ENCODE measurements around the gene MGAT4A. TPM values are rescaled to one million over a fixed set of nuclear protein-coding genes. Genes with fewer than 3 reads are reported as not detected.

MGAT4A gene
- total and polyA plus RNA-seq, 2 of the 13 experiments (the other 11 are each of a cell fraction or from before 2014, with no cell fraction given), result 47.2 to 90.9 TPM

DNA sequence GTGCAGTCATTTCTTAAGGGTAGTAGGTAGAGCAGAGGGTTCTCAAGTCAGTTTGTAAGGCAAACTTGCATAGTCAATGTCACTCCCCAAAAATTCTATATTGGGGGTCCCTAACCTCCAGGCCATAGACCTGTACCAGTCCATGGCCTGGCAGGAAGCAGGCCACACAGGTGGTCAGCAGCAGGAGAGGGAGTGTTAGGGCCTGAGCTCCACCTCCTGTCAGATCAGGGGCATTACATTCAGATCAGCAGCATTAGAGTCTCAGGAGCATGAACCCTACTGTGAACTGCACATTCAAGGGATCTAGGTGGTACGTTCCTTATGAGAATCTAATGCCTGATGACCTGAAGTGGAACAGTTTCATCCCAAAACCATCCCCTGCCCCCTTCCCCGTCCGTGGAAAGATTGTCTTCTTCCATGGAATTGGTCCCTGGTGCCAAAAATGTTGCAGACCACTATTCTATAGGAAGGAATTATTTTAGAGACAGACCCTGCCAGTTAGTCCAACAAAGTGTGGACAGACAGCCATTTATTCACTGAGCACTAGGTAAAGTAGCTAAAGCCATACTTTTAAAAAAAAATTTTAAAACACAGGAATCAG is 129.3 kb downstream of the MGAT4A start (continued):
- TF ChIP-seq, protein P1, sequence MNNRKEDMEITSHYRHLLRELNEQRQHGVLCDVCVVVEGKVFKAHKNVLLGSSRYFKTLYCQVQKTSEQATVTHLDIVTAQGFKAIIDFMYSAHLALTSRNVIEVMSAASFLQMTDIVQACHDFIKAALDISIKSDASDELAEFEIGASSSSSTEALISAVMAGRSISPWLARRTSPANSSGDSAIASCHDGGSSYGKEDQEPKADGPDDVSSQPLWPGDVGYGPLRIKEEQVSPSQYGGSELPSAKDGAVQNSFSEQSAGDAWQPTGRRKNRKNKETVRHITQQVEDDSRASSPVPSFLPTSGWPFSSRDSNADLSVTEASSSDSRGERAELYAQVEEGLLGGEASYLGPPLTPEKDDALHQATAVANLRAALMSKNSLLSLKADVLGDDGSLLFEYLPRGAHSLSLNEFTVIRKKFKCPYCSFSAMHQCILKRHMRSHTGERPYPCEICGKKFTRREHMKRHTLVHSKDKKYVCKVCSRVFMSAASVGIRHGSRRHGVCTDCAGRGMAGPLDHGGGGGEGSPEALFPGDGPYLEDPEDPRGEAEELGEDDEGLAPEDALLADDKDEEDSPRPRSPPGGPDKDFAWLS (CRISPR knock-in tag; IDR thresholded peaks at IDR 0.05; ENCODE audit: borderline replicate concordance), result no peak
- no peak for TF ChIP-seq ZNF562 (CRISPR knock-in tag; IDR thresholded peaks at IDR 0.05; ENCODE audit: borderline replicate concordance)
- no peak for TF ChIP-seq SMYD3 (CRISPR knock-in tag; IDR thresholded peaks at IDR 0.05)
- no peak for TF ChIP-seq HIVEP1 (CRISPR knock-in tag; IDR thresholded peaks at IDR 0.05)
- TF ChIP-seq, protein P2, sequence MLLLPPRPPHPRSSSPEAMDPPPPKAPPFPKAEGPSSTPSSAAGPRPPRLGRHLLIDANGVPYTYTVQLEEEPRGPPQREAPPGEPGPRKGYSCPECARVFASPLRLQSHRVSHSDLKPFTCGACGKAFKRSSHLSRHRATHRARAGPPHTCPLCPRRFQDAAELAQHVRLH (CRISPR knock-in tag; IDR thresholded peaks at IDR 0.05; ENCODE audit: borderline replicate concordance, low read depth), result no peak
- TF ChIP-seq, protein P3, sequence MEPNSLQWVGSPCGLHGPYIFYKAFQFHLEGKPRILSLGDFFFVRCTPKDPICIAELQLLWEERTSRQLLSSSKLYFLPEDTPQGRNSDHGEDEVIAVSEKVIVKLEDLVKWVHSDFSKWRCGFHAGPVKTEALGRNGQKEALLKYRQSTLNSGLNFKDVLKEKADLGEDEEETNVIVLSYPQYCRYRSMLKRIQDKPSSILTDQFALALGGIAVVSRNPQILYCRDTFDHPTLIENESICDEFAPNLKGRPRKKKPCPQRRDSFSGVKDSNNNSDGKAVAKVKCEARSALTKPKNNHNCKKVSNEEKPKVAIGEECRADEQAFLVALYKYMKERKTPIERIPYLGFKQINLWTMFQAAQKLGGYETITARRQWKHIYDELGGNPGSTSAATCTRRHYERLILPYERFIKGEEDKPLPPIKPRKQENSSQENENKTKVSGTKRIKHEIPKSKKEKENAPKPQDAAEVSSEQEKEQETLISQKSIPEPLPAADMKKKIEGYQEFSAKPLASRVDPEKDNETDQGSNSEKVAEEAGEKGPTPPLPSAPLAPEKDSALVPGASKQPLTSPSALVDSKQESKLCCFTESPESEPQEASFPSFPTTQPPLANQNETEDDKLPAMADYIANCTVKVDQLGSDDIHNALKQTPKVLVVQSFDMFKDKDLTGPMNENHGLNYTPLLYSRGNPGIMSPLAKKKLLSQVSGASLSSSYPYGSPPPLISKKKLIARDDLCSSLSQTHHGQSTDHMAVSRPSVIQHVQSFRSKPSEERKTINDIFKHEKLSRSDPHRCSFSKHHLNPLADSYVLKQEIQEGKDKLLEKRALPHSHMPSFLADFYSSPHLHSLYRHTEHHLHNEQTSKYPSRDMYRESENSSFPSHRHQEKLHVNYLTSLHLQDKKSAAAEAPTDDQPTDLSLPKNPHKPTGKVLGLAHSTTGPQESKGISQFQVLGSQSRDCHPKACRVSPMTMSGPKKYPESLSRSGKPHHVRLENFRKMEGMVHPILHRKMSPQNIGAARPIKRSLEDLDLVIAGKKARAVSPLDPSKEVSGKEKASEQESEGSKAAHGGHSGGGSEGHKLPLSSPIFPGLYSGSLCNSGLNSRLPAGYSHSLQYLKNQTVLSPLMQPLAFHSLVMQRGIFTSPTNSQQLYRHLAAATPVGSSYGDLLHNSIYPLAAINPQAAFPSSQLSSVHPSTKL (CRISPR knock-in tag; IDR thresholded peaks at IDR 0.05), result no peak
- TF ChIP-seq, protein P4, sequence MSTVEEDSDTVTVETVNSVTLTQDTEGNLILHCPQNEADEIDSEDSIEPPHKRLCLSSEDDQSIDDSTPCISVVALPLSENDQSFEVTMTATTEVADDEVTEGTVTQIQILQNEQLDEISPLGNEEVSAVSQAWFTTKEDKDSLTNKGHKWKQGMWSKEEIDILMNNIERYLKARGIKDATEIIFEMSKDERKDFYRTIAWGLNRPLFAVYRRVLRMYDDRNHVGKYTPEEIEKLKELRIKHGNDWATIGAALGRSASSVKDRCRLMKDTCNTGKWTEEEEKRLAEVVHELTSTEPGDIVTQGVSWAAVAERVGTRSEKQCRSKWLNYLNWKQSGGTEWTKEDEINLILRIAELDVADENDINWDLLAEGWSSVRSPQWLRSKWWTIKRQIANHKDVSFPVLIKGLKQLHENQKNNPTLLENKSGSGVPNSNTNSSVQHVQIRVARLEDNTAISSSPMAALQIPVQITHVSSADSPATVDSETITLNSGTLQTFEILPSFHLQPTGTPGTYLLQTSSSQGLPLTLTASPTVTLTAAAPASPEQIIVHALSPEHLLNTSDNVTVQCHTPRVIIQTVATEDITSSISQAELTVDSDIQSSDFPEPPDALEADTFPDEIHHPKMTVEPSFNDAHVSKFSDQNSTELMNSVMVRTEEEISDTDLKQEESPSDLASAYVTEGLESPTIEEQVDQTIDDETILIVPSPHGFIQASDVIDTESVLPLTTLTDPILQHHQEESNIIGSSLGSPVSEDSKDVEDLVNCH (CRISPR knock-in tag; IDR thresholded peaks at IDR 0.05), result no peak
- TF ChIP-seq, protein P5, sequence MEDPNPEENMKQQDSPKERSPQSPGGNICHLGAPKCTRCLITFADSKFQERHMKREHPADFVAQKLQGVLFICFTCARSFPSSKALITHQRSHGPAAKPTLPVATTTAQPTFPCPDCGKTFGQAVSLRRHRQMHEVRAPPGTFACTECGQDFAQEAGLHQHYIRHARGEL (CRISPR knock-in tag; IDR thresholded peaks at IDR 0.05), result no peak
- 0 out of 2 replicates have a peak, but pooled peaks have one; percentile 58 for TF ChIP-seq ZNF572 (CRISPR knock-in tag; IDR thresholded peaks at IDR 0.05)
- no peak for TF ChIP-seq SMARCC2 (IDR thresholded peaks at IDR 0.05)
- peak; percentile 20; the same call in 1 of the 2 replicates for TF ChIP-seq SAP130 (CRISPR knock-in tag; IDR thresholded peaks at IDR 0.05; ENCODE audit: low read depth)
- TF ChIP-seq, protein P6, sequence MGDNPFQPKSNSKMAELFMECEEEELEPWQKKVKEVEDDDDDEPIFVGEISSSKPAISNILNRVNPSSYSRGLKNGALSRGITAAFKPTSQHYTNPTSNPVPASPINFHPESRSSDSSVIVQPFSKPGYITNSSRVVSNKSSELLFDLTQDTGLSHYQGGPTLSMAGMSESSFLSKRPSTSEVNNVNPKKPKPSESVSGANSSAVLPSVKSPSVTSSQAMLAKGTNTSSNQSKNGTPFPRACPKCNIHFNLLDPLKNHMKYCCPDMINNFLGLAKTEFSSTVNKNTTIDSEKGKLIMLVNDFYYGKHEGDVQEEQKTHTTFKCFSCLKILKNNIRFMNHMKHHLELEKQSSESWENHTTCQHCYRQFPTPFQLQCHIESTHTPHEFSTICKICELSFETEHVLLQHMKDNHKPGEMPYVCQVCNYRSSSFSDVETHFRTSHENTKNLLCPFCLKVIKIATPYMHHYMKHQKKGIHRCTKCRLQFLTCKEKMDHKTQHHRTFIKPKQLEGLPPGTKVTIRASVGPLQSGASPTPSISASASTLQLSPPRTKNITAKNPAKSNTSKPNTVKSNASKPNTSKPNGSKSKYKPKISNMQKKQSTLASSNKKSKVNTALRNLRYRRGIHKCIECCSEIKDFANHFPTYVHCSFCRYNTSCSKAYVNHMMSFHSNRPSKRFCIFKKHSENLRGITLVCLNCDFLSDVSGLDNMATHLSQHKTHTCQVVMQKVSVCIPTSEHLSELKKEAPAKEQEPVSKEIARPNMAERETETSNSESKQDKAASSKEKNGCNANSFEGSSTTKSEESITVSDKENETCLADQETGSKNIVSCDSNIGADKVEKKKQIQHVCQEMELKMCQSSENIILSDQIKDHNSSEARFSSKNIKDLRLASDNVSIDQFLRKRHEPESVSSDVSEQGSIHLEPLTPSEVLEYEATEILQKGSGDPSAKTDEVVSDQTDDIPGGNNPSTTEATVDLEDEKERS (CRISPR knock-in tag; IDR thresholded peaks at IDR 0.05), result no peak
- TF ChIP-seq, protein P7, sequence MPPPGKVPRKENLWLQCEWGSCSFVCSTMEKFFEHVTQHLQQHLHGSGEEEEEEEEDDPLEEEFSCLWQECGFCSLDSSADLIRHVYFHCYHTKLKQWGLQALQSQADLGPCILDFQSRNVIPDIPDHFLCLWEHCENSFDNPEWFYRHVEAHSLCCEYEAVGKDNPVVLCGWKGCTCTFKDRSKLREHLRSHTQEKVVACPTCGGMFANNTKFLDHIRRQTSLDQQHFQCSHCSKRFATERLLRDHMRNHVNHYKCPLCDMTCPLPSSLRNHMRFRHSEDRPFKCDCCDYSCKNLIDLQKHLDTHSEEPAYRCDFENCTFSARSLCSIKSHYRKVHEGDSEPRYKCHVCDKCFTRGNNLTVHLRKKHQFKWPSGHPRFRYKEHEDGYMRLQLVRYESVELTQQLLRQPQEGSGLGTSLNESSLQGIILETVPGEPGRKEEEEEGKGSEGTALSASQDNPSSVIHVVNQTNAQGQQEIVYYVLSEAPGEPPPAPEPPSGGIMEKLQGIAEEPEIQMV (CRISPR knock-in tag; IDR thresholded peaks at IDR 0.05; ENCODE audit: low read depth), result no peak
